ENCODE measurements around the gene ANXA5. TPM values are rescaled to one million over a fixed set of nuclear protein-coding genes. Genes with fewer than 3 reads are reported as not detected.
"Not testable (repeated sequence)": the region's sequence is repeated elsewhere in the genome, so short reads cannot be mapped to it uniquely, and the experiment has no call there.

The ANXA5 gene
- total RNA-seq, 1 donor from 2014 or later: 465 TPM

- DNase-seq (ENCODE audit: low read depth, low spot score): no peak
These were observed 16.8 kb downstream of the ANXA5 start for GRCh38 chr4:121679951-121680350.

GRCh38 chr4:121679267-121679666, 17.5 kb downstream of the ANXA5 start:
- no peak for DNase-seq (ENCODE audit: low read depth, low spot score)

- DNase-seq (ENCODE audit: low read depth, low spot score): no peak
These were observed 19.3 kb downstream of the ANXA5 start for GRCh38 chr4:121677524-121677923.

GRCh38 chr4:121676345-121677075, 20.3 kb downstream of the ANXA5 start:
- DNase-seq (ENCODE audit: low read depth, low spot score): no peak

GRCh38 chr4:121675715-121676114, 21.1 kb downstream of the ANXA5 start:
- no peak for DNase-seq (ENCODE audit: low read depth, low spot score)

- no peak for DNase-seq (ENCODE audit: low read depth, low spot score)
These were observed 22.1 kb downstream of the ANXA5 start for GRCh38 chr4:121674696-121675095.

- DNase-seq (ENCODE audit: low read depth, low spot score): no peak
These were observed 22.6 kb downstream of the ANXA5 start for GRCh38 chr4:121674191-121674590.

GRCh38 chr4:121669163-121669550, 27.6 kb downstream of the ANXA5 start:
- no peak for DNase-seq (ENCODE audit: low read depth, low spot score)

- DNase-seq (ENCODE audit: low read depth, low spot score): no peak
These were observed 28.2 kb downstream of the ANXA5 start for GRCh38 chr4:121668368-121669162.

GRCh38 chr4:121666091-121666679, 30.6 kb downstream of the ANXA5 start:
- no peak for DNase-seq (ENCODE audit: low read depth, low spot score)

GRCh38 chr4:121665371-121665770, 31.4 kb downstream of the ANXA5 start:
- no peak for DNase-seq (ENCODE audit: low read depth, low spot score)

- DNase-seq (ENCODE audit: low read depth, low spot score): no peak
These were observed 34.6 kb downstream of the ANXA5 start for GRCh38 chr4:121662225-121662624.

- not testable (repeated sequence) for DNase-seq (ENCODE audit: low read depth, low spot score)
These were observed 36.4 kb downstream of the ANXA5 start for GRCh38 chr4:121660175-121660933.

- DNase-seq (ENCODE audit: low read depth, low spot score): no peak
These were observed 38.7 kb downstream of the ANXA5 start for GRCh38 chr4:121658125-121658524.

- DNase-seq (ENCODE audit: low read depth, low spot score): peak; percentile 62
These were observed 40.5 kb downstream of the ANXA5 start for GRCh38 chr4:121656269-121656641.

- DNase-seq (ENCODE audit: low read depth, low spot score): no peak
These were observed 41.2 kb downstream of the ANXA5 start for GRCh38 chr4:121655320-121656268.

- DNase-seq (ENCODE audit: low read depth, low spot score): no peak
These were observed 42.0 kb downstream of the ANXA5 start for GRCh38 chr4:121654738-121655137.

- no peak for DNase-seq (ENCODE audit: low read depth, low spot score)
These were observed 42.8 kb downstream of the ANXA5 start for GRCh38 chr4:121653986-121654385.

GRCh38 chr4:121653214-121653613, 43.6 kb downstream of the ANXA5 start:
- no peak for DNase-seq (ENCODE audit: low read depth, low spot score)

GRCh38 chr4:121651597-121651996, 45.2 kb downstream of the ANXA5 start:
- DNase-seq (ENCODE audit: low read depth, low spot score): no peak

- DNase-seq (ENCODE audit: low read depth, low spot score): no peak
These were observed 46.0 kb downstream of the ANXA5 start for GRCh38 chr4:121650741-121651140.
